Fibroblast of mammary gland (primary cell): ENCODE results near the gene PPM1N.

Source experiments
- DNase-seq: peaks from one replicate; pipeline ENCODE4 v3.0.0-alpha.2; 2010; ENCODE audit warnings: low read depth
- H3K4me3 ChIP-seq: 2 replicates; pipeline ENCODE4 v1.5.1; 2011; ENCODE audit warnings: low read depth, mild to moderate bottlenecking, low read length, moderate library complexity; ENCODE audit not compliant: control insufficient read depth
- TF ChIP-seq, protein P1 (sequence below): conservative IDR thresholded peaks from 2 replicates; pipeline ENCODE4 v1.5.1; 2011; ENCODE audit warnings: low read depth, low read length, inconsistent platforms; ENCODE audit not compliant: control insufficient read depth, insufficient read depth

Gene PPM1N

DNA sequence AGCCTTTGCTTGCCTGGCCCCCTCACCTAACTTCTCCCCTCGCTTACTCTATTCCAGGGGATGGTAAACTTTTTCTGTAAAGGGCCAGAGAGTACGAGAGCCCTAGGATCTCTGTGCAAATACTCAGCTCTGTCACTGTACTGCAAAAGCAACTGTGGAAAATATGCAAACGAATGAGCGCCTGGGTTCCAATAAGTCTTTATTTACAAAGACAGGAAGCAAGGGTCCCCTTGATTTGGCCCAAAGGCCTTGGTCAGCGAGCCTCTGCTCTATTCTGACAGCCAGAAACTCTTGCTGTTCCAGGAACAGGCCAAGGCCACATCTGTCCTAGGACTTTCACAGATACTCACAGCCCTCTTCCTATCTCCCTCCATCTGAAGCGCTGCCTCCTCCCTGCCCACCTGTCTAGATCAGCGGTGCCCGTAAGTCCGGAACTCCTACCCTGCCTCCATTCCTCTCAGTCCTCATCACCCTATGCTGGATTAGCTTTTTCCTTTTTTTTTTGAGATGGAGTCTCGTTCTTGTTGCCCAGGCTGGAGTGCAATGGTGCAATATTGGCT, 49.0 kb downstream of the PPM1N start:
- H3K4me3 ChIP-seq, result no peak overlapping the region
- no peak for DNase-seq
- TF ChIP-seq, protein P1, sequence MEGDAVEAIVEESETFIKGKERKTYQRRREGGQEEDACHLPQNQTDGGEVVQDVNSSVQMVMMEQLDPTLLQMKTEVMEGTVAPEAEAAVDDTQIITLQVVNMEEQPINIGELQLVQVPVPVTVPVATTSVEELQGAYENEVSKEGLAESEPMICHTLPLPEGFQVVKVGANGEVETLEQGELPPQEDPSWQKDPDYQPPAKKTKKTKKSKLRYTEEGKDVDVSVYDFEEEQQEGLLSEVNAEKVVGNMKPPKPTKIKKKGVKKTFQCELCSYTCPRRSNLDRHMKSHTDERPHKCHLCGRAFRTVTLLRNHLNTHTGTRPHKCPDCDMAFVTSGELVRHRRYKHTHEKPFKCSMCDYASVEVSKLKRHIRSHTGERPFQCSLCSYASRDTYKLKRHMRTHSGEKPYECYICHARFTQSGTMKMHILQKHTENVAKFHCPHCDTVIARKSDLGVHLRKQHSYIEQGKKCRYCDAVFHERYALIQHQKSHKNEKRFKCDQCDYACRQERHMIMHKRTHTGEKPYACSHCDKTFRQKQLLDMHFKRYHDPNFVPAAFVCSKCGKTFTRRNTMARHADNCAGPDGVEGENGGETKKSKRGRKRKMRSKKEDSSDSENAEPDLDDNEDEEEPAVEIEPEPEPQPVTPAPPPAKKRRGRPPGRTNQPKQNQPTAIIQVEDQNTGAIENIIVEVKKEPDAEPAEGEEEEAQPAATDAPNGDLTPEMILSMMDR, result no peak

DNA sequence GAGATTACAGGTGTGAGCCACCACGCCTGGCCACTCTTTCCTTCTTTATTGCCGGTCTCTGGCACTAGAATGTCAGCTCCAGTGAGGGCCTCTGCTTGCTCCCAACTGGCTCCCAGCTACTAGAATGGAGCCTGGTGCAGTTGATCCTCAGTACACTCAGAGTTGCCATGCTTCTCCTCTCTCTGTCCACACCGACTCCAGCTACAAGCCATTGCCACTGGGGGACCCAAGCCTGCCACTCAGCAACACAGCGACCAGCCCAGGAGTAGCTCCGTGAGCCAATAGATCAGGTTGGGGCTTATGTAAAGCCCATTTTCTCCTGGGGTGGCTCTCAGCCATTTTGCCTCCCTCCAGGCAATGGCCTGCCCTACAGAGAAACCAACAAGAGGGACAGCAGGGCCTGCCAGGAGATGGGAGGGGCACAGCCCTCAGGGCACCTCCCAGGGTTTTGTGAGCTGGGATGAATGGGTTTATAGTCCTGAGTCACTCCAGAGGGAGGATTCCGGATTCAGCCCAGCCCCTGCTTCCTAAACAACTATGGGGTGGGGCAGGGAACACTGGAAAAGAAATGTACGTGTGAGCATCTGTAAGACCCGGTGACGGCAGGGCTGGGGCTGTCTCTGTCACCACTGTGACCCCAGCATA, 49.8 kb downstream of the PPM1N start:
- no peak overlapping the region for H3K4me3 ChIP-seq
- TF ChIP-seq, protein P1, result no peak
- peak; percentile 58 for DNase-seq
